Middle frontal gyrus (tissue), 1 donor: ENCODE data around the gene ODR4.
"Not testable (repeated sequence)": the region's sequence is repeated elsewhere in the genome, so short reads cannot be mapped to it uniquely, and the experiment has no call there.

Experiments used
- DNase-seq: peaks from one replicate; pipeline ENCODE4 v3.0.0-alpha.2; 2015; ENCODE audit warnings: low spot score; ENCODE audit errors: extremely low spot score

The ODR4 gene

DNA sequence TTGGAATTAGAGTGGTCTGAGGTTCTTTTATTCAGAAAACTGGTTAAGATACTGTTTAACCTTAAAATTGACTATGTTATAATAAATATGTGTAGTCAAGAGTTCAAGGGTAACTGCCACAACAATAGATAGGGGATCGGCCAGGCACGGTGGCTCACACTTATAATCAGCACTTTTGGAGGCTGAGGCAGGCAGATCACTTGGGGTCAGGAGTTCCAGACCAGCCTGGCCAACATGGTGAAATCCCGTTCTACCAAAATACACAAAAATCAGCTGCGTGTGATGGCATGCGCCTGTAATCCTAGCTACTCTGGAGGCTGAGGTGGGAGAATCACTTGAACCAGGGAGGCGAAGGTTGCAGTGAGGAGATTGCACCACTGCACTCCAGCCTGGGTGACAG lies 45.8 kb downstream of the ODR4 start:
- DNase-seq, result no peak

DNA sequence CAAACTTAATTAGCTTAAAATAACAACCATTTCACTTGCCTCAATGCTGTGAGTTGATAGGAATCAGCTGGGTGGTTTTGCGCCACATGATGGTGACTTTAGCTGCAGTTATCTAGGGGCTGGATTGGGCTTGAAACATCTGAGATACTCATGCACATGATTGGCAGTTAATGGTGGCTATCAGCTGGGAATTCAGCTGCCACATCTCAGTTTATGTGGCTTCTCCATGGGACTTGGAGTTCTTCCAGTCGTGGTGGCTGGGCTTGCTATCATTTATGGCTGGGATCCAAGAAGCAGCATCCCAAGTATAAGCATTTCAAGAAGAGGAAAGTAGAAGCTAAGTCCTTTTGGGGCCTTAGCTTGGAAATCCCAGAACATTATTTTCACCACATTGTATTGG lies 48.9 kb downstream of the ODR4 start:
- DNase-seq, result no peak

GRCh38 chr1:186426118-186426517 lies 50.5 kb downstream of the ODR4 start:
- no peak for DNase-seq

GRCh38 chr1:186429017-186429416 lies 53.4 kb downstream of the ODR4 start:
- DNase-seq, result no peak

DNA sequence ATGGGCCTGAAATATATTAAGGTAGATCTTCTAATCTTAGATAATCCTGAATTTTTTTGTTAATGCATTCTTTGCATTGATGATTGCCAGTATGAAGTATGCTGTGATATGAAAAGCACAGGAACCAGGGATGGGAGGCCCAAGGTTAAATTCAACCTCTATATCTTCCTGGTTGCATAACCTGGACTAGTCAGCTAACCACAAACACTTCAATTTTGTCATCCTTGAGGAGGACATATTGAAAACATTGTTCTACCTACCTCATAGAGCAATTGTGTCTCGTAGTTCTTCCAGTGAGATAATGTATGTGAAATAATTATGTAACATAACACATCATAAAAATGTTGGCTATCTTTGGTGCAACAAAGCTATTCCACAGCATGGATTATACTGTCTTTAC lies 59.7 kb downstream of the ODR4 start:
- DNase-seq, result no peak

- no peak for DNase-seq
Observed at GRCh38 chr1:186438567-186438966, 62.9 kb downstream of the ODR4 start.

DNA sequence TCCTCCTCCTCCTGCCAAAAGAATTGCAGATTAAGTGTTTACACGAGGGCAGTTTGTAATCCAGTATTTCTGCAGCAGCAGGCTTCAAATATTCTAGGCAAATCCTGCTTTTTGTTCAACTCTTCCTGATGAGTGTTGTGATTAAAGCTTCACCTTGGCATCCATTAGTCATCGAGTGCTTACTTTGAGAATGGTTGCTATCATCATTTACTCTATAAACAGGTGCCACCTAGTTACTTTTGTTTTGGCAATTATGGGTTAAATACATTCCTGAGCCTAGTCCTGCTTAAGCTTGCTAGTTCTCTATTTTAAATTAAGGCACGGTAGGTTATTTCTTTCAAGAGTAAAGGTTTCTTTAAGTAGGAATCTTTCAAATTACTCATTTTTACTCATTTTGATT lies 64.9 kb downstream of the ODR4 start:
- no peak for DNase-seq

DNA sequence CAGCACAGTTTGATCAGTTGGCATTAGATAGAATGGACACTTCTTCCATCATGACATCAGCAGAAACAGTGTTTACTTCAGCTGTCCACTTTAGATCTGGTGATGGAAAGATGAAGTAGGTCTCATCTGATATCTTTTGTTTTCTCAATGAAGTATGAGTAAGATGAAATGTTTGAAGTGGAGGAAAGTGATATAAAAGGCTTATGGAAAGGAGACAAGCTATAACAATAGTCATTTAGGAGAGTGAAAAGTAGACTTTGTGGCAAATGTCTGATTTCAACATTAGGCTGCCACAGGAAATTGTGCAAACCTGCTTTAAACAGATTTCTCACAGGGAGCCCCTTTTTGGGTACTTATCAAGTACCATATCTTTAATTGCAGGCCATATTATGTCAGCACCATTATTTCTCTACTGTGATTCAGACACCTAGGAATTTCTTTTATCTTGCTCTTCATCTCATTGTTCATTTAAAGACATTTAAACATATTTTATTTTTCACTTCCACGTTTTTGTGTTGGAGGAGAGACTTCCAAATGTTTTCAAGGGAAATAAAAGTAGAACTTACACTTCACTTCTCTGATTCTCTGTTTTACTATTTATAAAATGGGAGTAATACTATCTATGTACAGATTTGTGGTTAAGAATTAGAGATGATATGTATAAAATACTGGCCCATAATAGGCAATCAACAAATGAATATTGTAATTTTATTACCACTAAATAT lies 67.2 kb downstream of the ODR4 start:
- no peak for DNase-seq

DNA sequence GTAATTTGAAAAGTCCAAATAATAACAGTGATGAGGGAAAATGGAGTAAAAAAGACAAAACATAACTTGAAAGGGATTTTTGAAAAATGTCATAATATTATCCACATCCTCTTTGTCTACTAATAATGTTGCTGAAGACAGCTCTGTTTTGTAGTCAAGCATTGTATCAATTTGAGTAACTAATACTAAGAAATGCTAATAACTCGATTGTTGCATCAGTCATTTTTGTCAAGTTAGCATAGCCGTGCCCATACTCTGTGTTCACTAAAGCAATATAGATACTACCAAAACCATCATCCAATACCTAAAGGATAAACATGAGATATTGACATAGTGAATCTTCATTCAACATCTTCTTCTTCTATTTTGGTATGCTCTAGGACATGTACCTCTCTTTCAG lies 68.0 kb downstream of the ODR4 start:
- no peak for DNase-seq

DNA sequence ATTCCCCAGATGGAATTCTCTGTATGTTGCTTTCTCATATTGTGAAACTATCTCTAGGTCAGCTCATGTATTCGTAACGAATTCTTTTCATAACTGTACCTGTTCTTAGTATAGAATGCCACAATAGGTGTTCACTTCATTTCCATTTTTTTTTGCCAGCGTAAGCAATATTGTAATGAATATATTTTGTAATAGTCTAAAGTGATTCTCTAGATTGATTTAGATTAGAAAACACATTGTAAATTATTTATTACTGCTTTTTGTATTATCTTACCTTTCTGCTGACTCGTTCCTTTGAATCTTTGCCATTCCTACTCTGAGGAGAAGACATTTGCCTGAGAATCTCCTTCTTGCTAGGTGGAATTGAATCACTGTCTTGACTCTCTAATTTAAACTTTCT lies 70.5 kb downstream of the ODR4 start:
- DNase-seq, result no peak

DNA sequence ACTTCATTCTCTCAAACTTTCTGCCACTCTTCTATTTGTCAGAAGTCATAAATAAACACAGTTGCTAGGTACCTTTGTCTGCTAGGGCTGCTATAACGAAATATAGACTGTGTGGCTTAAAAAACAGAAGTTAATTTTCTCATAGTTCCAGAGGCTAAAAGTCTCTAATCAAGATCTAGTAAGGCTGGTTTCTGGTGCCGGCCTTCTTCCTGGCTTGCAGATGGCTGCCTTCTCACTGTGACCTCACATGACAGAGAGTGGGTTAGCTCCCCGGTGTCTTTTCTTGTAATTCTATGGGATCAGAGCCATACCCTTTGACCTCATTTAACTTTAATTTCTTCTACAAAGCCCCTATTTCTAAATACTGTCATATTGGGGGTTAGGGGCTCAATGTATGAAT lies 79.3 kb downstream of the ODR4 start:
- DNase-seq, result no peak

- DNase-seq, result no peak
Observed at GRCh38 chr1:186456729-186457255, 81.2 kb downstream of the ODR4 start.

DNA sequence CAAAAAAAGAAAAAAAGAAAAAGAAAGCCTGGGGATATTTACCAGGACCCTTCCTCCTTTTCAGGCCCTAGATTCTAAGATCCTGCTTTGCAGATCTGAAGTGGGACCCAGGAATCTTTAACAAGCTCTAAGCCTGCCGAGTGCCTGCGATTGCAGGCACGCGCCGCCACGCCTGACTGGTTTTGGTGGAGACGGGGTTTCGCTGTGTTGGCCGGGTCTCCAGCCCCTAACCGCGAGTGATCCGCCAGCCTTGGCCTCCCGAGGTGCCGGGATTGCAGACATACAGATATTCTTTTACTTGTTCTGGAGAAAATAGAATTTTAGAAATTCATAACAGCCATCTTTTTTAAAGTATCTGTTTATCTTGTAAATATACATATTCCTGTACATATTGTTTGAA lies 83.5 kb downstream of the ODR4 start:
- not testable (repeated sequence) for DNase-seq

GRCh38 chr1:186461014-186461413 lies 85.4 kb downstream of the ODR4 start, which contains the start of gene PDC:
Gene PDC, minus strand, starts transcription at chr1:186461114. Its CDS starts 11,655 bp downstream, at chr1:186449459.
- DNase-seq, result no peak

DNA sequence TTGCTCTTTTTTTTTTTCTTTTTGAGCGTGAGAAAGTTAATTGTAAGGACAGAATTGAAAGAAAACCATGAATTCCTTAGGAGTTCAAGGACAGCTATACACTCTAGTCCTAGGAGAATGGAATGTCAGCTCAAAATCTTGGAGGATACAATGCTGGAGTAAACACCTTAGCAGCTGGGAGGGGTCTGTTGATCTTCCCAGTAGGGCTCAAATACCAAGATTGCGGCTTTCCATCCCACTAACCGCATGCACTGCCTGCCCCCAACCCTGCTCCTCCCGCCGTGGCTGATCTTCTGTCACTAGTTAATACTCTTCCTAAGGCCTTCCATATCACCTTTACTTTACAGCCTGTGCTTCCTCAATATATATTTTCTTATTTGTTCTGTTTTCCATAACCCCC lies 87.9 kb downstream of the ODR4 start:
- no peak for DNase-seq

- DNase-seq, result no peak
Observed at GRCh38 chr1:186463926-186464325, 88.3 kb downstream of the ODR4 start.

DNA sequence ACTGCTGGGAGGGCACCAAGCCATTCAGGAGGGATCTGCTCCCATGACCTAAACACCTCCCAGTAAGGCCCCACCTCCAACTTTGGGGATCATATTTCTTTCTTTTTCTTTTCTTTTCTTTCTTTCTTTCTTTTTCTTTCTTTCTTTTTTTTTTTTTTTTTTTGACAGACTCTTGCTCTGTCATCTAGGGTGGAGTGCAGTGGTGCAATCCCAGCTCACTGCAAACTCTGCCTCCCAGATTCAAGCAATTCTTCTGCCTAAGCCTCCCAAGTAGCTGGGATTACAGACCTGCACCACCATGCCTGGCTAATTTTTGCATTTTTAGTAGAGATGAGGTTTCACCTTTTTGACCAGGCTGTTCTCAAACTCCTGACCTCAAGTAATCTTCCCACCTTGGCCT lies 89.9 kb downstream of the ODR4 start:
- DNase-seq, result not testable (repeated sequence)

DNA sequence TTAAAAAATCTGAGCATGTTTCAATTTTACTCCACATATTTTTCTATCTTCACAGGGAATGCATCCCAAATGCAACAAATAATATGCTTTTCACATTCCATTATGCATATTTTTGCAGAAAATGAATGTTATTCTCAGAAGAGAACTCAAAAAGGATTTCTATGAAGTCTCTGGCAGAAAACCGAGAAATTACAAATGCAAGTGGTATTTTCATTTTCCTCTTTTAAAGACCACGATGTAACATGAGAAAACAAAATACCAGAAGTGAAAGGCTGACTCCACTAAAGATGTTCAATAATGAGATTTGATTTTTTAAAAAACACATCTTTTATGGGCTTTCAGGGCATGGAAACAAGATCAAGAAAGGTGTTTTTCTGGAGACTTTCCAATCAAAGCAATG lies 90.3 kb downstream of the ODR4 start:
- no peak for DNase-seq
